ENCODE results near the gene SPCS3.

The SPCS3 gene

GRCh38 chr4:176302283-176303275 lies 17.2 kb upstream of the SPCS3 start:
- no peak overlapping the region for H3K4me3 ChIP-seq (ENCODE audit: low read length)
- no peaks in the 10 kb centered on the region for H3K9me2 ChIP-seq (replicated peaks; ENCODE audit: control insufficient read depth, low read length)
- TF ChIP-seq, protein P1, sequence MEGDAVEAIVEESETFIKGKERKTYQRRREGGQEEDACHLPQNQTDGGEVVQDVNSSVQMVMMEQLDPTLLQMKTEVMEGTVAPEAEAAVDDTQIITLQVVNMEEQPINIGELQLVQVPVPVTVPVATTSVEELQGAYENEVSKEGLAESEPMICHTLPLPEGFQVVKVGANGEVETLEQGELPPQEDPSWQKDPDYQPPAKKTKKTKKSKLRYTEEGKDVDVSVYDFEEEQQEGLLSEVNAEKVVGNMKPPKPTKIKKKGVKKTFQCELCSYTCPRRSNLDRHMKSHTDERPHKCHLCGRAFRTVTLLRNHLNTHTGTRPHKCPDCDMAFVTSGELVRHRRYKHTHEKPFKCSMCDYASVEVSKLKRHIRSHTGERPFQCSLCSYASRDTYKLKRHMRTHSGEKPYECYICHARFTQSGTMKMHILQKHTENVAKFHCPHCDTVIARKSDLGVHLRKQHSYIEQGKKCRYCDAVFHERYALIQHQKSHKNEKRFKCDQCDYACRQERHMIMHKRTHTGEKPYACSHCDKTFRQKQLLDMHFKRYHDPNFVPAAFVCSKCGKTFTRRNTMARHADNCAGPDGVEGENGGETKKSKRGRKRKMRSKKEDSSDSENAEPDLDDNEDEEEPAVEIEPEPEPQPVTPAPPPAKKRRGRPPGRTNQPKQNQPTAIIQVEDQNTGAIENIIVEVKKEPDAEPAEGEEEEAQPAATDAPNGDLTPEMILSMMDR (IDR thresholded peaks at IDR 0.05; ENCODE audit: low read depth, low read length, poor library complexity, severe bottlenecking), result no peak
- no peak for TF ChIP-seq EZH2phosphoT487 (IDR thresholded peaks at IDR 0.05; ENCODE audit: borderline replicate concordance, low read length)
- 0 out of 2 replicates have a peak, but pooled peaks cover 2% of the 10 kb centered on the region for H3F3A ChIP-seq (ENCODE audit: control insufficient read depth, insufficient read depth)
- no peaks in the 10 kb centered on the region for H3K9me3 ChIP-seq (ENCODE audit: control insufficient read depth, insufficient read depth, low read length)
- H3K4me2 ChIP-seq (ENCODE audit: low read length), result no peak overlapping the region
- H3K27me3 ChIP-seq (ENCODE audit: control insufficient read depth, low read length), result no peaks in the 10 kb centered on the region
- no peaks in the 10 kb centered on the region for H3K79me2 ChIP-seq (ENCODE audit: control insufficient read depth, low read length)
- H3K36me3 ChIP-seq (ENCODE audit: control insufficient read depth, low read length), result no peaks in the 10 kb centered on the region
- H3K27ac ChIP-seq (ENCODE audit: low read depth, low read length), result no peak overlapping the region
- H4K20me1 ChIP-seq (ENCODE audit: control insufficient read depth, insufficient read depth, low read depth, low read length), result no peaks in the 10 kb centered on the region
- H3K4me1 ChIP-seq (ENCODE audit: control insufficient read depth, low read length), result peaks cover 13% of the 10 kb centered on the region

DNA sequence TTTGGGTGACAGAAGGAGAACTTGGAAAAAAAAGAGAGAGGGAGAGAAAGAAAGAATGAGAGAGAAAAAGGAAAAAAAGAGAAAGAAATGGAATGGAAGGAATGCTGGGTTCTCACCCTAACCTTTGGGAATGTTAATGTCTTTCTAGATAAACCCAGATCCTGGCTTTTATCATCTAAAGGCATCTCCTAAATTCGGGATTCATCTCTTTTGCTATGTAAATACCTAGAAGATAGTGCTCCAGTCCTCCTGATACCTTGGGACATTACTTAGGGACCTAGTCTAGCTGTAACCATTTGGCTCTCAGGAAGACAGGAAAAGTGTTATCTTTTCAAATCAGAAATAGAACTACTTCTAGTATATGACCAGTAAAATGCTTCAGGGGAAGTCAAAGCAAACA lies 15.8 kb upstream of the SPCS3 start:
- Histone ChIP-seq H3K4me2 (ENCODE audit: low read length) (no peak overlapping the region), H3K36me3 (ENCODE audit: control insufficient read depth, low read length) (peaks cover 10% of the 10 kb centered on the region), H3F3A (ENCODE audit: control insufficient read depth, insufficient read depth) (peaks cover 5% of the 10 kb centered on the region), H3K27me3 (ENCODE audit: control insufficient read depth, low read length) (no peaks in the 10 kb centered on the region), H3K9me3 (ENCODE audit: control insufficient read depth, insufficient read depth, low read length) (no peaks in the 10 kb centered on the region), H3K9me2 (replicated peaks; ENCODE audit: control insufficient read depth, low read length) (no peaks in the 10 kb centered on the region), H3K27ac (ENCODE audit: low read depth, low read length) (no peak overlapping the region), H4K20me1 (ENCODE audit: control insufficient read depth, insufficient read depth, low read depth, low read length) (no peaks in the 10 kb centered on the region), H3K4me3 (ENCODE audit: low read length) (no peak overlapping the region), H3K79me2 (ENCODE audit: control insufficient read depth, low read length) (no peaks in the 10 kb centered on the region), H3K4me1 (ENCODE audit: control insufficient read depth, low read length) (peaks cover 26% of the 10 kb centered on the region)
- TF ChIP-seq, protein P1 (IDR thresholded peaks at IDR 0.05; ENCODE audit: low read depth, low read length, poor library complexity, severe bottlenecking), result no peak
- TF ChIP-seq EZH2phosphoT487 (IDR thresholded peaks at IDR 0.05; ENCODE audit: borderline replicate concordance, low read length), result no peak

GRCh38 chr4:176306837-176307665 lies 12.7 kb upstream of the SPCS3 start:
- no peak for TF ChIP-seq EZH2phosphoT487 (IDR thresholded peaks at IDR 0.05; ENCODE audit: borderline replicate concordance, low read length)
- TF ChIP-seq, protein P1 (IDR thresholded peaks at IDR 0.05; ENCODE audit: low read depth, low read length, poor library complexity, severe bottlenecking), result no peak
- peaks cover 10% of the 10 kb centered on the region for H3K36me3 ChIP-seq (ENCODE audit: control insufficient read depth, low read length)
- H4K20me1 ChIP-seq (ENCODE audit: control insufficient read depth, insufficient read depth, low read depth, low read length), result no peaks in the 10 kb centered on the region
- H3K4me3 ChIP-seq (ENCODE audit: low read length), result no peak overlapping the region
- H3K9me3 ChIP-seq (ENCODE audit: control insufficient read depth, insufficient read depth, low read length), result no peaks in the 10 kb centered on the region
- peaks cover 55% of the 10 kb centered on the region for H3K4me1 ChIP-seq (ENCODE audit: control insufficient read depth, low read length)
- H3F3A ChIP-seq (ENCODE audit: control insufficient read depth, insufficient read depth), result peaks cover 13% of the 10 kb centered on the region
- H3K79me2 ChIP-seq (ENCODE audit: control insufficient read depth, low read length), result no peaks in the 10 kb centered on the region
- no peaks in the 10 kb centered on the region for H3K27me3 ChIP-seq (ENCODE audit: control insufficient read depth, low read length)
- no peaks in the 10 kb centered on the region for H3K9me2 ChIP-seq (replicated peaks; ENCODE audit: control insufficient read depth, low read length)
- H3K27ac ChIP-seq (ENCODE audit: low read depth, low read length), result no peak overlapping the region
- H3K4me2 ChIP-seq (ENCODE audit: low read length), result no peak overlapping the region

Data from DOHH2 (cell line).